ENCODE results near the gene EXOC1. TPM values are rescaled to one million over a fixed set of nuclear protein-coding genes. Genes with fewer than 3 reads are reported as not detected.

The EXOC1 gene
- total RNA-seq, 1 donor from 2014 or later: 67.6 TPM

Small RNA genes lying within 50 kb of the gene (small RNA-seq; reads per million reads assigned to genes)
- not detected for gene RNU6-652P (ENCODE audit: low replicate concordance)

Other genes starting within 250 kb of the EXOC1 start
- 1.7 TPM for gene NMU, start 217.3 kb upstream of the EXOC1 start, total RNA-seq
- gene EXOC1L, start 33.9 kb upstream of the EXOC1 start, total RNA-seq: not detected
- gene CEP135, start 95.3 kb downstream of the EXOC1 start, total RNA-seq: 12.8 TPM